Measurements from ENCODE around the gene HNF1A.

HNF1A gene

GRCh38 chr12:120971299-120972180 lies 6.8 kb upstream of the HNF1A start:
- DNase-seq (ENCODE audit: low spot score in 2 of 2) (peak; percentile 18 to 55), ATAC-seq (peak; percentile 92)
- Mint-ChIP-seq H3K4me3 (no peak overlapping the region), H3K36me3 (no peaks in the 10 kb centered on the region), H3K27ac (no peak overlapping the region), H3K9me3 (no peaks in the 10 kb centered on the region), H3K4me1 (peaks cover 7% of the 10 kb centered on the region)

GRCh38 chr12:120972870-120973543 lies 5.3 kb upstream of the HNF1A start:
- Mint-ChIP-seq H3K4me1 (peaks cover 7% of the 10 kb centered on the region), H3K9me3 (no peaks in the 10 kb centered on the region), H3K36me3 (no peaks in the 10 kb centered on the region), H3K27ac (no peak overlapping the region), H3K4me3 (no peak overlapping the region)
- no peak for DNase-seq (ENCODE audit: low spot score in 2 of 2)
- ATAC-seq, result no peak

GRCh38 chr12:120977531-120978295 lies 630 bp upstream of the HNF1A start:
- Mint-ChIP-seq H3K4me1 (no peaks in the 10 kb centered on the region), H3K27ac (no peak overlapping the region), H3K4me3 (no peak overlapping the region), H3K9me3 (no peaks in the 10 kb centered on the region), H3K36me3 (no peaks in the 10 kb centered on the region)
- no peak for DNase-seq (ENCODE audit: low spot score in 2 of 2)
- ATAC-seq, result no peak

GRCh38 chr12:120979220-120979861 lies 998 bp downstream of the HNF1A start:
- ATAC-seq (no peak), DNase-seq (ENCODE audit: low spot score in 2 of 2) (no peak)
- Mint-ChIP-seq H3K27ac (no peak overlapping the region), H3K4me1 (no peaks in the 10 kb centered on the region), H3K4me3 (no peak overlapping the region), H3K9me3 (no peaks in the 10 kb centered on the region), H3K36me3 (no peaks in the 10 kb centered on the region)

- no peaks in the 10 kb centered on the region for H3K9me3 Mint-ChIP-seq
- no peaks in the 10 kb centered on the region for H3K36me3 Mint-ChIP-seq
- no peaks in the 10 kb centered on the region for H3K4me1 Mint-ChIP-seq
- DNase-seq (ENCODE audit: low spot score in 2 of 2) (no peak), ATAC-seq (no peak)
- H3K27ac Mint-ChIP-seq, result no peak overlapping the region
- no peak overlapping the region for H3K4me3 Mint-ChIP-seq
Observed at GRCh38 chr12:120979862-120980696, 1.7 kb downstream of the HNF1A start.

- Mint-ChIP-seq H3K27ac (no peak overlapping the region), H3K4me3 (no peak overlapping the region), H3K9me3 (no peaks in the 10 kb centered on the region), H3K36me3 (no peaks in the 10 kb centered on the region), H3K4me1 (no peaks in the 10 kb centered on the region)
- ATAC-seq (no peak), DNase-seq (ENCODE audit: low spot score in 2 of 2) (no peak)
Observed at GRCh38 chr12:120980800-120981368, 2.5 kb downstream of the HNF1A start.

- H3K4me1 Mint-ChIP-seq, result no peaks in the 10 kb centered on the region
- no peak for DNase-seq (ENCODE audit: low spot score in 2 of 2)
- ATAC-seq, result no peak
- no peak overlapping the region for H3K4me3 Mint-ChIP-seq
- no peaks in the 10 kb centered on the region for H3K9me3 Mint-ChIP-seq
- H3K27ac Mint-ChIP-seq, result no peak overlapping the region
- no peaks in the 10 kb centered on the region for H3K36me3 Mint-ChIP-seq
Observed at GRCh38 chr12:120981407-120981941, 3.1 kb downstream of the HNF1A start.

GRCh38 chr12:120982659-120983058 lies 4.3 kb downstream of the HNF1A start:
- DNase-seq (ENCODE audit: low spot score in 2 of 2), result no peak
- Mint-ChIP-seq H3K27ac (no peak overlapping the region), H3K36me3 (no peaks in the 10 kb centered on the region), H3K9me3 (no peaks in the 10 kb centered on the region), H3K4me3 (no peak overlapping the region), H3K4me1 (no peaks in the 10 kb centered on the region)
- ATAC-seq, result no peak

- no peak for ATAC-seq
- Mint-ChIP-seq H3K9me3 (no peaks in the 10 kb centered on the region), H3K36me3 (no peaks in the 10 kb centered on the region), H3K27ac (no peak overlapping the region), H3K4me1 (no peaks in the 10 kb centered on the region), H3K4me3 (no peak overlapping the region)
- DNase-seq (ENCODE audit: low spot score in 2 of 2), result no peak
Observed at GRCh38 chr12:120983759-120984158, 5.4 kb downstream of the HNF1A start.

GRCh38 chr12:120984351-120984898 lies 6.1 kb downstream of the HNF1A start:
- DNase-seq (ENCODE audit: low spot score in 2 of 2) (no peak), ATAC-seq (no peak)
- Mint-ChIP-seq H3K9me3 (no peaks in the 10 kb centered on the region), H3K4me1 (no peaks in the 10 kb centered on the region), H3K4me3 (no peak overlapping the region), H3K27ac (no peak overlapping the region), H3K36me3 (no peaks in the 10 kb centered on the region)

GRCh38 chr12:120988234-120988633 lies 9.9 kb downstream of the HNF1A start:
- H3K36me3 Mint-ChIP-seq, result no peaks in the 10 kb centered on the region
- no peaks in the 10 kb centered on the region for H3K9me3 Mint-ChIP-seq
- H3K27ac Mint-ChIP-seq, result no peak overlapping the region
- DNase-seq (ENCODE audit: low spot score in 2 of 2), result no peak
- no peak for ATAC-seq
- H3K4me3 Mint-ChIP-seq, result no peak overlapping the region
- H3K4me1 Mint-ChIP-seq, result no peaks in the 10 kb centered on the region

- Mint-ChIP-seq H3K4me3 (no peak overlapping the region), H3K27ac (no peak overlapping the region), H3K4me1 (no peaks in the 10 kb centered on the region), H3K36me3 (no peaks in the 10 kb centered on the region), H3K9me3 (no peaks in the 10 kb centered on the region)
- ATAC-seq (no peak), DNase-seq (ENCODE audit: low spot score in 2 of 2) (no peak)
Observed at GRCh38 chr12:120988658-120989057, 10.3 kb downstream of the HNF1A start.

- H3K4me1 Mint-ChIP-seq, result no peaks in the 10 kb centered on the region
- ATAC-seq (no peak), DNase-seq (ENCODE audit: low spot score in 2 of 2) (no peak)
- no peaks in the 10 kb centered on the region for H3K9me3 Mint-ChIP-seq
- H3K4me3 Mint-ChIP-seq, result no peak overlapping the region
- H3K27ac Mint-ChIP-seq, result no peak overlapping the region
- H3K36me3 Mint-ChIP-seq, result no peaks in the 10 kb centered on the region
Observed at GRCh38 chr12:120989687-120990086, 11.3 kb downstream of the HNF1A start.

Data from stimulated activated effector memory CD8-positive, alpha-beta T cell treated with anti-CD3 and anti-CD28 coated beads, Interleukin-12 subunit alpha, Interleukin-12 subunit beta, amount 100 ng/mL, for 72 hours (primary cell).